ENCODE results near the gene B3GALNT2.
"Not testable (repeated sequence)": the region's sequence is repeated elsewhere in the genome, so short reads cannot be mapped to it uniquely, and the experiment has no call there.

Gene B3GALNT2

GRCh38 chr1:235503403-235504121 is 690 bp downstream of the B3GALNT2 start:
- no peak for DNase-seq

DNA sequence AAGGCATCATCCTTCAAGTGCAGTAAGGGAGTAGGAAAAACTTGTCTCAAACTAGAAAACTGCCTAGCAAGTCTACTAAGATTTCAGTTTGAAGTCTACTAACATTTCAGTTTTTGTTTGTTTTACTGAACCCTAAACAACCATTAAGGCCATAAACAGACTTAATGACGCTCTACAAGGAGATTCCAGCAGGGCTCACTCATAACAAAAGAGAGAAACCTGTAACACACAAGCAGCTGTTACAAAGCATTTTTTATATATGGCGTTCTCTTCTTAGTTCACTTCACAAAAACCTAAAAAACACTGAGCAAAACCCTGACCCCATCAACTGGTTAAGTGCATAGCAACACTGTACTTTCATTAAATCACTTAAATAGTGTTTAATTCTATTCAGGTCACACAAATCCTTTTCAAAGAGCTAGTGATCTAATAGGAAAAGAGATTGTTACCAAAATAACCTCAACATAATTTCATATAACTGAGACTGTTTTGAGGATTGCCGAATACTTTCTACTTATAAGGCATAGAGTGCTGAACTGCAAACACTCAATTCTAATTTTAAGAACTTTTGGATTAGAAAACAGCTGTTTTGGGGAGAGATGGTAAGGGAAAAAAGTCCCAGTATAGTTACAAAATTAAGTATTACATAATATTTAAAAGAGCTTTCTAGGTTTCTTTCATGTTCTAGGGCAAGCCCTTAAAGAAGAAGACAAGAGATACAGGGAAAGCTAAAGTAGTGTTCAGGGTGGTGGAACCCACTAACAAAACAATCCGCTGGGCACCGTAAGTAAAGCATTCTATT is 1.4 kb downstream of the B3GALNT2 start:
- peak; percentile 46 for DNase-seq

DNA sequence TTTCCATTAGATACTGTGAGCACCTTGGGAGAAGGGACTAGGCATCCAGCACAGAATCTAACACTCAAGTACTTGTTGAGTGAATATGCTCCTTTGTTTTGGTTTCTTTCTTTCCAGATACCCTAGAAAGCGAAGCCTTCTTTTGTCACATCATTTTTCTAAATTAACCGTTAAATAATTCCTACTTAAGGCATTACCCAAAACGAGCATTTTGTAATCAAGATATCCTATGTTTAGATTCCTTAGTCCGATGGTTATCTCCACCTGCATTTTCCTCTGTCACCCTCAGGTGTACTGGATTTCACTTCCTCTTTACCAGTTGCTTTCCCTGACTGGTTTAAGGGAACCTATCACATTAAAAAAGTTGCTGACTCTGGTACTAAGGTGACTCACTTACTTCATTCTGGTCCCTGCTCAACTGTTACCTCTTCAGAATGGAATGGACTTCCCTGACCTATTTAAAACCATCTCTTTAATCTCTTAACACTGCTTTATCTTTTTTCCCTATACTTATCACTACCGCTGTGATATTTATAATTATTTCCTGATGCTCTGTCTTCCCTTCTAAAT is 3.2 kb downstream of the B3GALNT2 start:
- no peak for DNase-seq

DNA sequence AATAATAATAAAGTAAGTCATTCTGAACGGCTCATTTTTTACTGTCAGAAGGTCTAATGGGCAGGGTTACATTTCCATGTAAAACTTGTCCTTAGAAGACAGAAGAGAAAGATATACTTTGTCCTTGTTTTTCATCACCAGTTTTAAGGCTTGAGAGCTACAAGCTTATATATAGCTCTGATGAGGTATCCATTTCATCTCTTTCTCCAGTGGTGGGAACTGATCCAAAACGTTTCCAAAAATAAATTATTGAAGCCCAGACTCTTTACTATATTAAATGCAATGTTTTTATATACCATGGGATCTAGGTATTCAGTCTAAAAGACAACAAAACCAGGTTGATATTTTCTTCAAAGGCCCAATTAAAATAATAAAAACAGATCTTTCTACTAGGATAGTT is 8.7 kb downstream of the B3GALNT2 start:
- no peak for DNase-seq

DNA sequence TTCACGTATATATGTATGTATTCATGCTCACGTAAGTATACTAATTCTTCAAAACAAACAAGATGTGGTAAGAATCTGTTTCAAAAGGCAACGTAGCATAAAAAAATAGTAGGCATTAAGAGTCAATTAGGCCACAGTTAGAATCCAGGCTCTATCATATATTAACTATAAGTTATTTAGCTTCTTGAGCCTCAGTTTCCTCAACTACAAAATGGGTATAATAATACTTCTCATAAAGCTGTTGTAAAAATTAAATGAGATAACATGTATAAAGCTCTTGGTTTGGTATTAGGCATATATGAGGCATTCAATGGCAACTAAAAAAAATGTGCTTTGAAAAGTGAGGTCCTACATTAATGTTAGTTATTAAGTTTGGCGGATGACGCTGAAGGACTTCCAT is 9.2 kb downstream of the B3GALNT2 start:
- no peak for DNase-seq

DNA sequence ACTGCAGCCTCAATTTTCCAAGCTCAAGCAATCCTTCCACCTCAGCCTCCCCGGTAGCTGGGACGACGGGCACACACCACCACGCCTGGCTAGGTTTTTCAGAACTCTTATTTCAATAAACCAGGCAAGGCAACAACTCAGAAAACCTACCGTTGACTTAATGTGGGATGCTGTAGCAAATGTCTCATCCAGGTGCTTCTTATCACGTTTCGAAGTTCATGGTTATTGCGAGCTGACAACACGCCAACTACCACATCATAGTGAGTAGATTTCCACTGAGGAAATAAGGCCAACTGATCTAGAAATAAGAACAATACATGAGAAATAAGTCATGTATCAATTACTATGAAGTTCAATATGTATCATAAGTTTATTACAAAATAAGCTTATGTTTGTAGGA is 9.7 kb downstream of the B3GALNT2 start:
- no peak for DNase-seq

DNA sequence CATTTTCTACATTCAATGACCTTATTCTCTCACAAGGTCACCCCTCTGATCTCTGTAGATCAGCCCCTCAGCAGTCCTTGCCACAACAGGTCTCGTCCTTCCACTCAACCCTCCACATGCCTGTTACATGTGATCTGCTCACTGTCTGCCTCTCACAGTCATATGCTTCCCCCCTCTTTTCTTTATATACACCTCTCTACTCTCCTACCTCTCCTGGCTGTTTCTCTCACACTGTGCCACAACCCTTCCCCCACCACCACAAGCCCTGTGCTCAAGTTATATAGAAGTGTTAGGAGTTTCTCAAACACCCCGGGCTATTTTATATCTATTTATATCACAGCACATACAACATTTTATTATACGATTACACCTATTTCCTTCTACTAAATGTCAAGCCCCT is 12.6 kb downstream of the B3GALNT2 start:
- DNase-seq, result no peak

DNA sequence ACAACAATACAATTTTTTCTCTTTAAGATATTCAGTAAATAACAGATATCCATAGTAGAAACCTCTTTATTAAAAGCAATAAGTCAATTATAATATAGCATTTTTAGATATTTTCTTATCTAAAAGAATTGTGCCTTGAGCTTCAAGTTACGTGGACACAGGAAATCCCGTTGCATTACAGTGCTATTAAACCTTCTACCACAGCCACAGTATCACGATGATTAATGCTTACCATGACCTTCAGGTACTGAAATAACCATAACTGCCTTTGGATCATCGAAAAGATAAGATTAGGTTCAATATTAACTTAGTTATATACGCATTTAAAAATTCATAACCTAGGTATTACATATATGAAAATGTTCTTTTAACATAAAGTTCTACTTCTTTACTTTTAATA is 17.9 kb downstream of the B3GALNT2 start:
- DNase-seq, result no peak

- DNase-seq, result no peak
Measured at GRCh38 chr1:235485558-235485957, 18.7 kb downstream of the B3GALNT2 start.

- no peak for DNase-seq
Measured at GRCh38 chr1:235483090-235483489, 21.2 kb downstream of the B3GALNT2 start.

GRCh38 chr1:235473806-235474205 is 30.4 kb downstream of the B3GALNT2 start:
- no peak for DNase-seq

DNA sequence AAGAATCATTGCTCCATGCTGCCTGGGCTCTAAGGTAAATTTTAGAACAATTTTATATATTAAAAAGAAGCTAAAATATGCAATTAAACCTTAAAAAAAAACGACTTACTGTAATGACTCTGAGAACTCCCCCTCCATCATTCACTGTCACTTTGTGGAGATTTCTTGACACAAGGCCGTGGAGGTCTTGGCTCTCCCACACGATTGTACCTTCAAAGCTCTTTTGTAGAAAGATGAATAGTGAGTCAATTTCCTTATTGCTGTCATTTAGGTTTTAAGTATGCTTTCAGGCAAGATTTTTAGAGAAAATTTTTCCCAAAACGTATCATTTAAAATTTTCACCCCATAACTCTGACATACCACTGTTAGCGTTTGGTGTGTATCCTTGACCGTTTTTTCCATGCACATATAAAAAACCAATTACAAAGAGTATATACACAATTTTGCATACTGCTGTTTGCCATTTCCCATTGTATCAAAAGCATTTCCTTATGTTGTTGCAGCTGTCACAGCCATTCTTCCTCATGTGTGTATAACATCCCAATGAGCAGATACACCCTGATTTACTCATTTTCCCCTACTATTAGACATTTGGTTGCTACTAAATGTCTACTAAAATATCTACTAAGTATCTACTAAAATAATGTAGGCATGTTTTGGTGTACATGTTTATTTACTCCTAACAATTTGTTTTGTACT is 33.4 kb downstream of the B3GALNT2 start:
- DNase-seq, result no peak

GRCh38 chr1:235469897-235470296 is 34.4 kb downstream of the B3GALNT2 start:
- DNase-seq, result not testable (repeated sequence)

DNA sequence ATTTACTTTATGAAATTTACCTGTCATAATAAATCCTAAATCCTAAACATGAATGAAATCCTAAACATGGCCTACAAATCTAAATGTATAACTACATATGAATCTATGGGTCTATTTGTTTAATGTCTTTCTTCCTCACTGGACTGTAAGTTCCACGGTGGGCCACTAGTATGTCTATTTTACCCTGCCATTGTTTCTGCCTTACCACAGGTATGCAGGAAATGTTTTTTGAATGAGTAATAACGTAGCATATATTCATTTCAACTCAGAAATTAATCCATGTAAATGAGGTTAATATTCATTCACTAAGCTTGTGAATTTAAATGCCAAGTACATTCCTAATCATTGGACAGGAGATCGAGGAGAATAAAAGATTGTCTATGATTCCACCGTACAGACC is 35.3 kb downstream of the B3GALNT2 start:
- no peak for DNase-seq

GRCh38 chr1:235468004-235468403 is 36.2 kb downstream of the B3GALNT2 start:
- DNase-seq, result no peak

GRCh38 chr1:235465066-235465465 is 39.2 kb downstream of the B3GALNT2 start:
- DNase-seq, result no peak

DNA sequence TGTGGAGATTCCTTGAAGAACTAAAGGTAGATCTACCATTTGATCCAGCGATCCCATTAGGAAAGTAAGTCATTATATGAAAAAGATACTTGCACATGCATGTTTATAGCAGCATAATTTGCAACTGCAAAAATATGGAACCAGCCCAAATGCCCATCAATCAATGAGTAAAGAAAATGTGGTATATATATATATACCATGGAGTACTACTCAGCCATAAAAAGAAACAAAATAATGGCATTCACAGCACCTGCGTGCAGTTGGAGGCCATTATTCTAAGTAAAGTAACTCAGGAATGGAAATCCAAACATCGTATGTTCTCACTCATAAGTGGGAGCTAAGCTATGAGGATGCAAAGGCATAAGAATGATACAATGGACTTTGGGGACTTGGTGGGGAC is 41.4 kb downstream of the B3GALNT2 start:
- DNase-seq, result not testable (repeated sequence)

- no peak for DNase-seq
Measured at GRCh38 chr1:235461954-235462353, 42.3 kb downstream of the B3GALNT2 start.

DNA sequence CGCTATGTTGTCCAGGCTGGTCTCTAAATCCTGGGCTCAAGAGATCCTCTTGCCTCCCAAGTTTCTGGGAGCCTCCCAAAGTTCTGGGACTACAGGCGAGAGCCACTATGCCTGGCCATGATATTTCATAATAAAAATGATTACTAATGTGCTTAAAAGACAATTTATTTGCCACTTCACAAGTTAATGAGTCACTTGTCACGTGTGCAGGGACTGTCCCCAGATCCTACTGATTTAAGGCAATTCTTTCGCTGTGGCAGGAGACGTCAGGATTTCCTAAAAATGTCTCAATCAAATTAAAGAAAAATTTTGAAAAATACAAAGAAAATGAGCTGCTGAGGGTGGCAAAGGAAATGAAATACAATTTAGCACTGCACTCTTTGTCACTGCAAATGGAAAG is 43.5 kb downstream of the B3GALNT2 start:
- no peak for DNase-seq

DNA sequence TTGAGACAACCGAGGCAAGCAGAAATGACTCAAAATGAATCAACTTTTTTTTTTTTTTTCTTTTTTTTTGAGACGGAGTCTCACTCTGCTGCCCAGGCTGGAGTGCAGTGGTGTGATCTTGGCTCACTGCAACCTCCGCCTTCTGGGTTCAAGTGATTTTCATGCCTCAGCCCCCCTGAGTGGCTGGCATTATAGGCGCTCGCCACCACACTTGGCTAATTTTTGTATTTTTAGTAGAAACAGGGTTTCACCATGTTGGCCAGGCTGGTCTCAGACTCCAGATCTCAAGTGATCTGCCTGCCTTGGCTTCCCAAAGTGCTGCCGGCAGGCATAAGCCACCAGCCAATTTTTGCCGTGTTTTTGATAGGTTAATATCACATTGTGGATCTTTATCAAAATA is 46.4 kb downstream of the B3GALNT2 start:
- DNase-seq, result not testable (repeated sequence)

GRCh38 chr1:235455823-235456222 is 48.4 kb downstream of the B3GALNT2 start:
- no peak for DNase-seq

DNA sequence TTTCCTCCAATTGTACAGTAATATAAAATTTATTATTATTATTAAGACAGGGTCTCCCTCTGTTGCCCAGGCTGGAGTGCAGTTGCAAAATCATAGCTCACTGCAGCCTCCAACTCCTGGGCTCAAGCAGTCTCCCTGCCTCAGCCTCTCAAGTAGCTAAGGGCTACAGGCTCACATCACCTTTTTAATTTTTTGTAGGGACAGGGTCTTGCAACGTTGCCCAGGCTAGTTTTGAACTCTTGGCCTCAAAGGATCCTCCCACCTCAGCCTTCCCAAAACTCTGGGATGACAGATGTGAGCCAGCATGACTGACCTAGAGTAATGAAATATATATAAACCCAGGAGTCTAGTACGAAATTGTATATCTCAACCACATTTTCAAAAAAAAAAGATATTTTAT is 49.2 kb downstream of the B3GALNT2 start:
- DNase-seq, result no peak

GRCh38 chr1:235454021-235454420 is 50.2 kb downstream of the B3GALNT2 start:
- no peak for DNase-seq

Measured in KG1 (cell line).